Astrocyte of the cerebellum (primary cell): Measurements from ENCODE around the gene DUSP5.

Experiments
- DNase-seq: peaks from one replicate; pipeline ENCODE4 v3.0.0-alpha.2; 2011; ENCODE audit warnings: low read depth
- H3K4me3 ChIP-seq: 2 replicates; pipeline ENCODE4 v1.5.1; 2011; ENCODE audit warnings: mild to moderate bottlenecking, low read depth, low read length, moderate library complexity
- CTCF ChIP-seq: IDR thresholded peaks from 2 replicates; pipeline ENCODE4 v1.5.1; 2012; ENCODE audit warnings: low read length, low read depth, moderate library complexity, mild to moderate bottlenecking; ENCODE audit errors: missing control alignments
- in situ Hi-C: cut with HindIII; loops from 2 replicates; pipeline ENCODE4 v1.10.0; 2017; ENCODE audit warnings: low sequenced_read_pairs

The DUSP5 gene

GRCh38 chr10:110510086-110510485 is 12.4 kb downstream of the DUSP5 start:
- TF ChIP-seq CTCF = no peak
- H3K4me3 ChIP-seq = no peak overlapping the region
- in situ Hi-C loops = no loop called here
- no peak for DNase-seq

- in situ Hi-C loops = no loop called here
- no peak for DNase-seq
- TF ChIP-seq CTCF = no peak
- no peak overlapping the region for H3K4me3 ChIP-seq
Measured at GRCh38 chr10:110510730-110511129, 13.0 kb downstream of the DUSP5 start.

- DNase-seq = no peak
- no peak overlapping the region for H3K4me3 ChIP-seq
- in situ Hi-C loops = no loop called here
- no peak for TF ChIP-seq CTCF
Measured at GRCh38 chr10:110511734-110512449, 14.2 kb downstream of the DUSP5 start.

GRCh38 chr10:110512461-110513187 is 14.9 kb downstream of the DUSP5 start:
- no peak for TF ChIP-seq CTCF
- peak; percentile 71 for DNase-seq
- in situ Hi-C loops = no loop called here
- H3K4me3 ChIP-seq = no peak overlapping the region

GRCh38 chr10:110513949-110514348 is 16.2 kb downstream of the DUSP5 start:
- no peak overlapping the region for H3K4me3 ChIP-seq
- in situ Hi-C loops = no loop called here
- TF ChIP-seq CTCF = no peak
- DNase-seq = no peak

- no peak for DNase-seq
- no peak for TF ChIP-seq CTCF
- in situ Hi-C loops = no loop called here
- no peak overlapping the region for H3K4me3 ChIP-seq
Measured at GRCh38 chr10:110514848-110515247, 17.1 kb downstream of the DUSP5 start.
